Femur (tissue), 1 donor: Measurements from ENCODE around the gene PRKD1.
"Not testable (repeated sequence)": the region's sequence is repeated elsewhere in the genome, so short reads cannot be mapped to it uniquely, and the experiment has no call there.

Source experiments
- DNase-seq: peaks from one replicate; pipeline ENCODE4 v3.0.0-alpha.2; 2017

Gene PRKD1

DNA sequence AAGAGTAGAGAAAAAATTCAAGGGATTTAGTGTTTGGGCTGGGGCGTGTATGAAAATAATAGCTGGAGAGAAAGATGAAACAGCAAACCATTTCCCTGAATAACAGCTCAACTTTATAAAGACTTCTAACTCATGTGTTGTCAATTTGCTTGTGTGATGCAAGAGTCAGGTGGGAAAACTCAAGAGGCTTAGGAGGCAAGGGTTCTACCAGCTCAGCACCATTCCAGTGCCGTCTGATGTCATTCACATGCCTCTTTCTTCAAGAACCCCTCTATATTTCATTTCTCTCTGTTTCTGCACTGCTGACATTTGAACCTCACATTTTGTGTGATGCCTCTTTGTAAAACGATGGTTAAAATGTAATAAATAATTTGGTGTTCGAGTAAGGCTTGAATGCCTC, 192.2 kb downstream of the PRKD1 start:
- no peak for DNase-seq

DNA sequence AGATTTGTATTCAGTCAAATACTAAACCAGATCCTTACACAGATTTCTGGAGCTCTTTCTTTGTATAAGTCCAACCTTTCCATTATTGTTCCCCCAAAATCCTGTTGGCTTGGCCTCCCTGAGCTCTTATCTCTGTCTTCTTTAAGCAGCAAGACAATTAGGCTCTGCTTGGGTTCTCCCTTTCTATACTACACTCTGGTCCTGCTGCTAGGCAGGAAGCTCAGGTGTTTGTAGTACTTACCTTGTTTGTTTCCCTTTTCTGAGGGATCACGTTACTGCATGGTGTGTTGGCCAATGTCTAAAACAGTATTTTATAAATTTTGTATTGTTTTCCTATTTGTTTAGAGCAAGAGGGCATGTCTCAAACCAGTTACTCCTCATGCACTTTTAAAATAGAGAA, 192.9 kb downstream of the PRKD1 start:
- no peak for DNase-seq

DNA sequence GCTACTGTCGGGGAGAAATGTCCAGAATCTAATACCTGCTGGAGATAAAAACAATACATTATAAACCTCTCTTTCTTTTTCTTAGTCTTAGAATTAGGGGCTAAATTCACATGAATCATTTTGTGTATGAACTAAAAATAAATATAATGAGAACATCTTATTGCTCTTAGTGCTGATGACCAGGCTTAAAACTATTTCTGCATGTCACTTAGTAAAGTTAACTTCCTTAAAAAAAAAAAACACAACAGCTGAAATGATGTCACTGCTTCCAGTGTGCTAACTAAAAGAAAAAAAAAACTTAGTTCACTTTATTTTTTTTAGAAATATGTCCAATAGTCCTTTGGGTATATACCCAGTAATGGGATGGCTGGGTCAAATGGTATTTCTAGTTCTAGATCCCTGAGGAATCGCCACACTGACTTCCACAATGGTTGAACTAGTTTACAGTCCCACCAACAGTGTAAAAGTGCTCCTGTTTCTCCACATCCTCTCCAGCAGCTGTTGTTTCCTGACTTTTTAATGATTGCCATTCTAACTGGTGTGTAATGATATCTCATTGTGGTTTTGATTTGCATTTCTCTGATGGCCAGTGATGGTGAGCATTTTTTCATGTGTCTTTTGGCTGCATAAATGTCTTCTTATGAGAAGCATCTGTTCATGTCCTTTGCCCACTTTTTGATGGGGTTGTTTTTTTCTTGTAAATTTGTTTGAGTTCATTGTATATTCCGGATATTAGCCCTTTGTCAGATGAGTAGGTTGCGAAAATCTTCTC, 200.9 kb downstream of the PRKD1 start:
- not testable (repeated sequence) for DNase-seq

DNA sequence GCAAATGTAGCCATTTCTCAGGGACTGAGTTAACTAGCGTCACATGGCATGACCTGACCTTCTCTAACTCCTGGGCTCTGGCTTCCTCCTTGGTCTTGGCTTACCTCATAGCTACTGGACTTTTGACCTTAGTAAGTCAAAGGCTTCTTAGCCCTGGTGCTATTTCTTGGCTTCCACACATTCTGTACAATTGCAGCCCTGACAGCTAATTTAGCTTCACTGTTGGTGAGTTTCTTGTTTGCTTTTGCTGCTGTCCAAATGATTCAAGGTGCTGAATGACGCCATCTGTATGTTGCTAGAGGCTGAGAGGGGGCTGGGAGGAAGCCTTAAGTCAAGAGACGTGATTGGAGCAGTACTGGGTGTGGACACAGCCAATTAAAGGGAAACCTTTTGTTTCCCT, 202.7 kb downstream of the PRKD1 start:
- DNase-seq: no peak

DNA sequence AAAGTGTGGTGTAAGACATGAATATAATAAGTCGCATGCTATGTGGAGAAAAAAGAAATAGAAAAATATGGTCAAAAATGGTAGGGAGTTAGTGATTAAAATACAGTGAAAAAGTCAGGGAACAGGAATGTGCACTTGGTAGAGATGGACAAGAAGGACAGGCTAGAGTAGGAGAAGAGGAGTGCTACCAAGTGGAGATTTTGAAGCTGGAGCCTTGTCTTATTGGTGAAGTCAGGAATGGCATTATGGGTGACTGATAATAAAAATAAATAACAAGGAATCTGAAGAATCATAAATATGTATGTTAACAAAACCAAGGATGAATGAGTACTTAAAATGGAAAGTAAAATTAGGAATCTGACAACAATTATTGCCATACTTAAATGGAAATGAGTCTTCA, 204.8 kb downstream of the PRKD1 start:
- DNase-seq: no peak

DNA sequence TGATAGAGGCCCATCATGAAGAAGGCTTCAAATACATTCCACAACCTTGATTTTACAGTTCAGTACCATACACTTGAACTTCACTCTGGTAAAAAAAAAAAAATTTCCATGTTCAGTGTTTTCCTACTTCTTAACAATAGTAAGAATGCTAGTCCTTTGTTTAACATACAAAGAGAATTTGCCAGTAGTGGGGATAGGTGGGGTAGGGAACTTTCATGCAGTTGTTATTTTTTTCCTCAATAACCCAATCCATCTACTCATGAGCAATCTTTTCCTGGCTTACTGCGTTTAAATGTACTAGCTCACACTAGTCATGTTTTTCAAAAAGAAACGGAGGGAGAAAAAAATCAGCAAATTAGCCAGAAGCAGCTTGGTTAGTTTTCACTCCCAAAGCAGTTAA, 206.1 kb downstream of the PRKD1 start:
- no peak for DNase-seq

DNA sequence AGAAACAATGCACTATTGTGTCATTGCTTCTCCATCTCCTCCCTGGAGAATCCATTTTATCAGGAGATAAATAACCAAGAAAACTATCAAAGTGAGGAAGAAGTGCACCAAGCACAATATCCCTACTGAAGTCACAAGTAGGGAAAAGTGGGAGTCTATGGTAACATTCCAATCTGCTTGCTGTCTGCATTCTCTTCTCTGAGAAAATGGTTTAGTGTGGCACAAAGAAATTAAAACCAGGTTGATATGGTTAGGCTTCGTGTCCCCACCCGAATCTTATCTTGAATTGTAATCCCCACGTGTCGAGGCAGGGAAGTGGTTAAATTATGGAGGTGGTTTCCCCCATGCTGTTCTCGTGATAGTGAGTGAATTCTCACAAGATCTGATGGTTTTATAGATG, 209.7 kb downstream of the PRKD1 start:
- no peak for DNase-seq

DNA sequence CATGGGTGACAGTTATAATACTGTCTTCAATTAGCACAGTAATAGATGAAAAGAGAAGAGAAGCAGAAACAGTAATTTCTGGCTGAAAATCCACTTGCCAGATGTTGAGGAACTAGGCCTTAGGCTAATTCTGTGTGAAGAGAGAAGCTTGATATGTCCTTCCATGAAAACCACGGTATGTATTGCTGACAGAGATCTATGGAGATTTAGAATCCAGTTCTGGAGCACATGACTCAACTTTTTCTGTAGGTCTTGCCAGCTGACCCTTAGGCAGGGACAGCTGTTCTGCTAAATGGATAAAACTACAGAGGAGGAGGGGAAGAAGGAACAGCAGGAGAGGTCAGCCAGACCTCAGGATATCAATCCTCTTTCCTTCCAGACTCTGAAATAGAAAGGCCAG, 211.5 kb downstream of the PRKD1 start:
- no peak for DNase-seq

DNA sequence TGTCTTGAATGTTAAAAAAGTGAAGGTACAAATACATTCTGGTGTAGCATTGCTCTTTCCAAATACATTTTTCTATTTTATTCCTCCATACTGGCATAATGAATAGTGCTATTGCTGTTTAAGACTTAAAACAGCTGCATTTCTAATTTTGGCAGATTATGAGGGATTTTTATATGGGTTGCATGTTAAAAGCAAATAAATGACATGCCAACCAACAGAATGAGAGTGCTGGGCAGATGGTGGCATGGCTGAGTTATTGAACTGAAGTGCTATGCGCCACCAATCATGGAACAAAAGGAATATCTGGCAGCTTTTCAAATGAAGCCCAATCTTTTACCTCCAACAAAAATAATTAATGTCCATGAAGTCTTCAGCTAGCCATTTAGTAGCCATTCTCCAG, 215.0 kb downstream of the PRKD1 start:
- no peak for DNase-seq

DNA sequence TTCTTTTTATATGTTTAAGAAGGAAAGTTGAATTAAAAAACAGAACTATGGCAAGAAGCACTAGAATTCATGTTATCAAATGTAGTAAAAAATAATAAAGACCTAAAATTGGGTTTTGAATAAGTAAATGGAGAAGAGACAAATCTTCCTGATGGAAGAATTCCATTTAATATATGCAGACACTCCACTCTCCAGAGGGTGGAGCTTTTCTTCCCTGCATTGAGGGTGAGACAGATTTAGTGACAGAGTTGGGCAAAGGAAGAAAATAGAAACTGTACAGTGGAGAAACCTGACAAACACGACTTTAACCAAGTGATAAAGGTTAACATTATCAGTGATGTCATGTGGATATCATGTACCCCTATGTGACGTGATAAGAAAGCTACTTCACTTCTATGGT, 217.6 kb downstream of the PRKD1 start:
- no peak for DNase-seq

DNA sequence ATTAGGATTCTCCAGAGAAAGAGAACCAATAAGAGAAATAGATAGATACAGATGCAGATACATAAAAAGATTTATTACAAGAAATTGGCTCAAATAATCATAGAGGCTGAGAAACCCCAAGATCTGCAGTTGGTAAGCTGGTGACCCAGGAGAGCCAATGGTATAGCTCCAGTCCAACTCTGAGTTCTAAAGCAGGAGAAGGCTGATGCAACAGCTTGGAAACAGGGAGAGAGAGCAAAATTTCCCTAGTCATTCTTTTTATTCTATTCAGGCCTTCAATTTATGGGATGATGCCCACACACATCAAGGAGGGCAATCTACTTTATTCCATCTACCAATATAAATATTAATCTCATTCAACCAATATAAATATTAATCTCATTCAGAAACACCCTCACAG, 218.2 kb downstream of the PRKD1 start:
- DNase-seq: no peak

DNA sequence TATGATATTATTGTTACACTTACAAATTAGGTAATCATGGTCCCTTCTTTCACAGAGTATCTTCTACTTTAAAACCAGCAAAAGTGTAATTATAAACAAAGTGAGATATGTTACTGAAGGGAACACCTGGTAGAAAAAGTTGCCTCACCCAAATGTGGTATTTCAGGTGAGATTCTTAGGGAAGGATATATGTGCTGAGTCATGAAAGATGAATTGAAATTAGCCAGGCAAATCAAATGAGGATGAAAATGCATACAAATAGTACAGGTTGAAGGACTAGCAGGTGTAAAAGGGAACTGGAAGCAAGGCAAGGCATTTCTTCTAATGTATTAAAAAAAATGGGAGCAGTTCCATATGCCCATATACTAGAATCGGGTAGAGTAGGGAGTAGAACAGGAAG, 220.9 kb downstream of the PRKD1 start:
- no peak for DNase-seq

DNA sequence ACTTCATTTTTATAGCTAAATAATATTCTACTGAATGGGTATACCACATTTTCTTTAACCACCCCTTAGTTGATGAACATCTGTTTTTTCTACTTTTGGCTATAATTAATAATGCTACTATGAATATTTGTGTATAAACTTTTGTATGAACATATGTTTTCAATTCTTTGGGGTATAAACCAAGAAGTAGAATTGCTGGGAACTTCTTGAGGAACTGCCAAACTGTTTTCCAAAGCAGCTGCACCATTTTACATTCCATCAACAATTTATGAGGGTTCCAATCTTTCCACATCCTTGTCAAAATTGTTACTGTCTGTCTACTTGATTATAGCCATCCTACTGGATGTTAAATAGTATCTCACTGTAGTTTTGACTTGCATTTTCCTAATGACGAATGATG, 221.8 kb downstream of the PRKD1 start:
- DNase-seq: no peak

DNA sequence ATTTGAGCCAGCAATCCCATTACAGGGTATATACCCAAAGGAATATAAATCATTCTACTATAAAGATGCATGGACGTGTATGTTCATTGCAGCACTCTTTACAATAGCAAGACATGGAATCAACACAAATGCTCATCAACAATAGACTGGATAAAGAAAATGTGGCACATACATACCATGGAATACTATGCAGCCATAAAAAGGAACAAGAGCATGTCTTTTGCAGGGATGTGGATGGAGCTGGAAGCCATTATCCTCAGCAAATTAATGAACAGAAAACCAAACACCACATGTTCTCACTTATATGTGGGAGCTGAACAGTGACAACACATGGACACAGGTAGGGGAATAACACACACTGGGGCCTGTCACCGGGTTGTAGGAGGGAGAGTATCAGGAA, 238.1 kb downstream of the PRKD1 start:
- DNase-seq: not testable (repeated sequence)

DNA sequence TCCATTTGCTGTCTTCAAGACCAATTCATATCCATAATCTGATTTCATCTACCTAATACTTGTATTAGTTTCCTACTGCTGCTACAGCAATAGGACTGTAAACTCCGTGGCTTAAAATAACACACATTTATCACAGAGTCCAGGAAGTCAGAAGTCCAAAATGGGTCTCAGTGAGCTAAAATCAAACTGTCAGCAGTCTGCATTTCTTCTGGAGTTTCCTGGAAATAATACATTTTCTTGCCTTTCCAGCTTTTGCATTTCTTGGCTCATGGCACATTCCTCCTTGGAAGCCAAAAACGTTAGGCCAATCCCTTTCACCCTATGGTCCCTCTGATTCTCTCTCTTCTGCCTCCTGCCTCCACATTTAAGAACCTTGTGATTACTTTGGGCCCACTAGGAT, 239.8 kb downstream of the PRKD1 start:
- DNase-seq: no peak

DNA sequence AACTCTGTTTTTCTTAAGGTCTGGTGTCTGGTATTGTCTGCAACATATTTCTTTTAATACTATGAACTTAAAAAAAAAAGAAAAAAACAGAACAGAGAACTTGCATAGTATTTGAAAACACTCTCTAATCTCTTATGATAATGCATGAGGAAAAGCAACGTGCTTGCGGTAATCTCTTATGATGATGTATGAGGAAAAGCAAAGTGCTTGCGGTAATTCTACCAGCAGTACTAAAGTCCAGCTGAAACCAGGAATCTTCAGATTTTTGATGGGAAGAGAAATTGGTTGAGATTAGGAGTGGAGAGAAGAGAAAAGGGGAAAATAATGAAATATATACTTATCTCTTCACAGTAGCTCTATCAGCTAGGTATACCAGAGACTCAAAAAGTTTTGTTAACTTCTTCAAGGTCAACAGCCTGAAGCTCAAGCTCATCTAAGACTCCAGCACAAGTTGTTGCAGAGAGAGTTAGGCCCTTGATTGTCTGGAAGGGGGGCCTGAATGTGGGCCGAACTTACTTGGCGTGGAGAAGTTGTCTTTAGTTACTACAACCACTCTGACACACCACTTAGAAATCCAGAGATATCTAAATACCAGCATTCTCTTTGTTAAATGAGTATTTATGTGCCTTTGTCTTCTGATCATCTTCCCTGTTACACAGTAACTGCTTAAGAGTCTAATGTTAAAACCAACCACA, 240.4 kb downstream of the PRKD1 start:
- DNase-seq: no peak

DNA sequence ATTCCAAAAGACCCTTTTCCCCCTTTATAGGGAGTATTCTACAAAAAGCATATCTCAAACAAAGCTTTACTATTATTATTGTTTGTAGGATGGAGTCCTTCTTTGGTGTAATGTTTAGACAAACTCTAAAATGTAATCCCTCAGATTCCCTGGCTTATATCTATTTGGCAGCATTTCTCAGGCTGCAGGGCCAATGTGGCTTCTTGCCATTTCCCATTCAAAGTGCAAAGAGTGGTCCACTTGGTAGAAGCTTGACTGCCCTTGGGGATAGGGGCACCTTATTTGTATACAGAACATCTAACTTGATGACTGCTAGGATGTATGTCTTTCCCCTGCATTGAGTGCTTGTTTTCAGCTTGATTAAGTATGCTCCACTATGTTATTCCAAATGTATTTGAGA, 242.7 kb downstream of the PRKD1 start:
- no peak for DNase-seq

DNA sequence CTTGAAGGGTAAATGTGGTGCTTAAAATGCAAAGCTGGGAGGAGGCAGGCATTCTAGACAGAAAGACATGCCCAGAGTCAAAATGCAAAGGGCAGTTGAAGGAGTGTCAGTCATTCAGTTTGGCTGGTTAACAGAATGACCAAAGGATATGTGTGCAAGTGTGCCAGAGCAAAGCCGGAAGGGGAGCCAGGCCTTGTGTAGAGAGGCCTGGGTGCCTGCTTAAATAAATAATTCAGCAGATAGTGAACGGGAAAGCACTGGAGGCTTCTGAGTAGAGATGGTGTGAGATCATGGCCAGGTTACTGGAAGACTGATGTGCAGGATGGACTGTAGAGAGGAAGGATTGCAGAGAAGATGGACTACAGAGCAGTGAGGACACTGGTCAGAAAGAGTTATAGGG, 244.9 kb downstream of the PRKD1 start:
- no peak for DNase-seq

DNA sequence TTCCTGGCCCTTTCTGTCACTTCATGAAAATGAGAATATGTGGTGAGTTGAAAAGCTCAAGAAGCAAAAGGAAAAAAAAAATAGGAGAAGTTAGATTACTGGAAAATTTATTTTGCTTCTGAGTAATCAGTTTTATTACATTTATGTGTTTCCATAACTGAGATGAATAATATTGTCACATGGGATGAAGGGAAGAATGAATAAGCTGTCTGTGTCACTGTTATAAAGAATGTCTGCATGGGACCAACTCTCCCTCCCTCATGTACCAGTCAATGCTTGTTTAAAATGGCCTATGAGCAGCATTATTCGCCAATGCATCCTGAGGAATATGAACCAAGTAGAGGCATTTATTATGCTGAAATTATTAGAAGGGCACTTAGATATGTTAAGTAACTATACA, 246.3 kb downstream of the PRKD1 start:
- no peak for DNase-seq

DNA sequence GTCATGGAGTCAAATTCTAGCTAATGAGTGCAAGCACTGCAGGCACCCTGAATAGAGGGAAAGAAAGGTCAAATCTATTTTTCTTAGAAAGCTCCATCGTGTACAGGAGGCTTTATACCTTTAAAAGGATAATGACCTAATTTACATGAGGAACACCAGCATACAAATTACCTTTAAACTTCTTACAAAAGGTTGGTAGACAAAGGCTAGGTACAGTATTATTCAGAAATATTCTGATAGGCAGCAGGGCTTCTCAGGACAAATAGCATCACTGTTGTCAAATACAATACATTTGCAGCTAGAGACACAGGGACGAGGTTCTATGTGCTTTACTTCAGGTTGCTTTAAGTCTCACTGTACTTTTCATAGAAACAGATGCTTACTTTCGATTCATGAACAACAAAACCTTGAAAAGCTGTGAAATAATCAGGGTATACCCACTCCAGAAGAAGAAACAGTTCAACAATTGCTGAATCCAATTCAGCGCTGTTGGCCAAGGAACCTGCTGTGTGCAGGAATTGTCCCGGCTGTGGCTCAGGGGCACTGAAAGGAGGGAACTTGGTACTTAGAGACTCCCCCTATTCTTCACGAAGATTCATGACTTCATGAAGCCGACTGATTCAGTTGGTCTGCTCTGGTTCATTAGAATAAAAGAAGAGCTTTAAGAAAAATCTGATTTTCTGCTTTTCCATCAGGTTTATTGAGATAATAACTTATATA, 252.9 kb downstream of the PRKD1 start:
- no peak for DNase-seq

DNA sequence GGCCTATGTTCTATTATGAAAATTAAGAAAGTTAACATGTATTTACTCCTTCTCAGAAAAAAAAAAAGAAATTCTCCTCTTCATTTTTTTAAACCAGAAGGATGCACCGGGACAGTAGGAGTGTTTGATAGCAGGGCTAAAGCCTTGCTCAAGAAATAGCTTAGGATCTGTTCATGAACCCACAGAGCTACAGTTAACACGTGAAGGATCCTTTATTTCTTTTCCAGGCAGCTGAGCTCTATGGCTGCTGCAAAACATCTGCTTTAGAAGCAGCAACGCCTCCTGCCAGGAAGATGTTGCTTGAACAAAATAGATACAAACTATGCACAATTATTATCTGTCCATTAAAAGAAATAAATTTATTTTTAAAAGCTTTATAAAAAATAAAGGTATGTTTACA, 254.8 kb downstream of the PRKD1 start:
- DNase-seq: no peak

DNA sequence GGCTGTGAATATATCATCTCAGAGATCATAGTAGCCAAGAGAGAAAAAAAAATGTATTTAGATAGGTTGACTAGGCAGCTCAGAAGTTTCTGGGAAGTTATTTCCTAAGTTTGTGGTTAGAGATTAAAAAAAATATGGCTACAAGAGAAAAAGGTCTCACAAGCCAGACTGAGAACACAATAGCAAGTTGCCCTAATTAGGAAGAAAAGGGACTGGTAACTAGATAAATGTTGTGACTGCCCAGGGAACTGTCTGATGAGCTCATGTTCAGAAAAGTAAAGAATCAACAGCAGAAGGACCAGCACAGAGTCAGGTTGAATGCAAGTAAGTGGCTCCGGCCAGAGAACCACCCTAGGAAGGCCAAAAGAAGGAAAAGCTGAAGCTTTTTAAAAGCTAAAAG, 256.6 kb downstream of the PRKD1 start:
- DNase-seq: no peak

DNA sequence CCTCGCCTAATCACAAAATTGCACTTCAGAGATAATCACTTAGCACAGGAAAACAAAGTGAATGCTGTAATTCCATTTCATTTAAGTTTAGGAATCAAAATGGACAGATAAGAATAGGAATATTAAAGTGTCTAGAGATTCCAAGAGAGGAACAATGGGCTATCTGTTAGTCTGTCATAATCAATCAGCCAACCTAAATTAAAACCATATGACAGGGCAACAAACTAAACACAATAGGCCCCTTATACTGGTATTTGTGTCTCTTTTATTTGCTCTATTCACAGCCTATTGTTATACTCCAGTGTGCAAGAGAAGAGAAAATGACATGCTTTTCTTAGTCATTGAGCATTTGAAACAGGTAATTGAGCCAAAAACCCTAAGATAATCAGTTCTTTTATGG, 259.4 kb downstream of the PRKD1 start:
- no peak for DNase-seq

DNA sequence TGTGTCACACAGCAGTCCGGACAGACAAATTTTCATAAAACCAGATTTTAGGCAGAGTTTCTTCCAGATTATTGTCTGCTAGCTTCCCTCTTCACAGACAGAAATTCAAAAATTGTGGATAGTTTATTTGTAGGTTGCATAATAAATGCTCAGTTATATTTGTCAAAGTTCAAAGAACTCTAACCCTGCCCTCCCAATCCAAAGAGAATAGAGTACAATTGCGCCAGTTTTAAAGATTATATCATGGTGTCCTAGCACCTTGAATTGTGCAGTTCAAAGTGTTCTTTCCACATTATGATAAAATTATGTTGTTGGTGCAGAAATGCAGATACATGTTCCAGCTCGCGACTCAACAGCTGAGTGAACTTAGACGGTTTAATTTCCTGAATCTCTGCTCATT, 263.1 kb downstream of the PRKD1 start:
- no peak for DNase-seq
